Hepatocyte (in vitro differentiated cells): Measurements from ENCODE around the gene TMCC2. TPM values are rescaled to one million over a fixed set of nuclear protein-coding genes. Genes with fewer than 3 reads are reported as not detected.

Source experiments
- DNase-seq: peaks from one replicate; pipeline ENCODE4 v3.0.0-alpha.2; 2016; ENCODE audit warnings: low spot score
- H2AFZ ChIP-seq: fragments of 200-600 bp; sonication (generic); 2 replicates; pipeline ENCODE4 v1.6.0; 2016; ENCODE audit warnings: antibody characterized with exemption, mild to moderate bottlenecking
- H3K27ac ChIP-seq: fragments of 200-600 bp; sonication (generic); 2 replicates; pipeline ENCODE4 v1.5.1; 2016; ENCODE audit warnings: mild to moderate bottlenecking
- H3K27me3 ChIP-seq: fragments of 200-600 bp; sonication (generic); 2 replicates; pipeline ENCODE4 v1.6.1; 2016
- H3K36me3 ChIP-seq: fragments of 200-600 bp; sonication (generic); replicated peaks from 2 replicates; pipeline ENCODE4 v1.5.1; 2016; ENCODE audit warnings: low read depth; ENCODE audit not compliant: insufficient read depth
- H3K4me1 ChIP-seq: fragments of 200-600 bp; sonication (generic); 2 replicates; pipeline ENCODE4 v1.5.1; 2016; ENCODE audit warnings: mild to moderate bottlenecking, moderate library complexity; ENCODE audit not compliant: insufficient read depth
- H3K4me2 ChIP-seq: fragments of 200-600 bp; sonication (generic); 2 replicates; pipeline ENCODE4 v1.6.0; 2016
- H3K4me3 ChIP-seq: fragments of 200-600 bp; sonication (generic); 2 replicates; pipeline ENCODE4 v1.5.1; 2016; ENCODE audit warnings: mild to moderate bottlenecking
- H3K79me2 ChIP-seq: fragments of 200-600 bp; sonication (generic); 2 replicates; pipeline ENCODE4 v1.6.0; 2017; ENCODE audit warnings: mild to moderate bottlenecking
- H3K9me2 ChIP-seq: fragments of 200-600 bp; sonication (generic); replicated peaks from 2 replicates; pipeline ENCODE4 v1.6.0; 2017; ENCODE audit warnings: mild to moderate bottlenecking; ENCODE audit not compliant: insufficient read depth
- H3K9me3 ChIP-seq: fragments of 200-600 bp; sonication (generic); 2 replicates; pipeline ENCODE4 v1.5.1; 2016; ENCODE audit warnings: low read depth, mild to moderate bottlenecking
- H4K20me1 ChIP-seq: fragments of 200-600 bp; sonication (generic); 2 replicates; pipeline ENCODE4 v1.6.0; 2016; ENCODE audit warnings: mild to moderate bottlenecking; ENCODE audit not compliant: insufficient read depth, poor library complexity, severe bottlenecking
- CTCF ChIP-seq: fragments of 200-600 bp; sonication (generic); IDR thresholded peaks from 2 replicates; pipeline ENCODE4 v1.5.1; 2016; ENCODE audit warnings: antibody characterized with exemption, mild to moderate bottlenecking; ENCODE audit not compliant: poor library complexity
- EZH2 ChIP-seq: fragments of 200-600 bp; sonication (generic); IDR thresholded peaks from 2 replicates; pipeline ENCODE4 v1.6.1; 2016; ENCODE audit warnings: antibody characterized with exemption, mild to moderate bottlenecking, borderline replicate concordance
- EZH2phosphoT487 ChIP-seq: fragments of 200-600 bp; sonication (generic); IDR thresholded peaks from one replicate; pipeline ENCODE4 v1.6.1; 2018; ENCODE audit warnings: antibody characterized with exemption, mild to moderate bottlenecking, low read depth, moderate library complexity; ENCODE audit not compliant: unreplicated experiment, severe bottlenecking
- WGBS: methylation state at CpG from one replicate; pipeline ENCODE4 v1.1.6; 2016; ENCODE audit warnings: low lambda C conversion rate; ENCODE audit errors: missing lambda C conversion rate; 5-methylcytosine and 5-hydroxymethylcytosine counted together
- polyA plus RNA-seq: library from polyadenylated mRNA; unstranded; fragments of >200 nt; fragmentation: Nextera tagmentation; extraction: Ambion mirVana; gene quantifications from 2 replicates; pipeline ENCODE4 v1.2.1, GENCODE V29; 2016
- total RNA-seq: library from RNA; depleted of rRNA; stranded (reverse); fragments of >200 nt; gene quantifications from 2 replicates; pipeline ENCODE4 v1.2.3, GENCODE V29; 2014

Gene TMCC2
- total and polyA plus RNA-seq, 2 experiments from 2014 or later, result 2.5 to 2.9 TPM

GRCh38 chr1:205211839-205212536 lies 15.8 kb upstream of the TMCC2 start:
- H3K9me2 ChIP-seq, result no peaks in the 10 kb centered on the region
- H3K4me3 ChIP-seq, result peak overlapping the region; percentile 99
- peaks cover 39% of the 10 kb centered on the region for H3K79me2 ChIP-seq
- H2AFZ ChIP-seq, result peak overlapping the region; percentile 97
- H3K4me1 ChIP-seq, result peaks cover 4% of the 10 kb centered on the region
- H4K20me1 ChIP-seq, result peaks cover 13% of the 10 kb centered on the region
- peak overlapping the region; percentile 74 for H3K4me2 ChIP-seq
- DNase-seq, result no peak
- no peak for TF ChIP-seq EZH2phosphoT487
- no peak for TF ChIP-seq EZH2
- TF ChIP-seq CTCF, result no peak
- H3K27me3 ChIP-seq, result peaks cover 7% of the 10 kb centered on the region
- no peaks in the 10 kb centered on the region for H3K9me3 ChIP-seq
- H3K27ac ChIP-seq, result peak overlapping the region; percentile 99
- no peaks in the 10 kb centered on the region for H3K36me3 ChIP-seq
- WGBS, result 64% methylated on average over 13 of the region's 13 CpGs

DNA sequence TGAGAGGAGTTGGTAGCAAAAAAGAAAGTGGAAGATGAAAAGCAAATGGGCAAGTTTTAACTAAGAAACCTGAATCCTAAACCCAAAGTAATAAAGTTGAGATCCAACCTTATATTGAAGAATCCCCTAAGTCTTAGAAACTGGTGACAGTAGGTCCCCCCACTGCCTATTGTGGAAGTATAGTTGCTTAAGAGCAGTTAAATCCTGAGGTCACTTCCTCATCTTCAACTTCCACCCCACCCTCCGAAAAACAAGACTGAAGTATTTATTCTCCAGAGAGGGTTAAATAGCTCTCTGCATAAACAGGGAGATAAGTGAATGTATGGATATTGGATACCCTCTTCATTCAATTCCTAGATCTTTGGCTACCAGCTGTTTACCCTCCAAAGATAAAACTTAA lies 13.0 kb upstream of the TMCC2 start:
- no peak overlapping the region for H2AFZ ChIP-seq
- H3K79me2 ChIP-seq, result peaks cover 12% of the 10 kb centered on the region

GRCh38 chr1:205216588-205216987 lies 11.2 kb upstream of the TMCC2 start:
- no peak for TF ChIP-seq CTCF
- TF ChIP-seq EZH2phosphoT487, result no peak
- no peak for TF ChIP-seq EZH2
- H3K79me2 ChIP-seq, result no peaks in the 10 kb centered on the region
- H3K27me3 ChIP-seq, result peaks cover 7% of the 10 kb centered on the region
- no peaks in the 10 kb centered on the region for H3K36me3 ChIP-seq
- DNase-seq, result no peak
- 81% methylated on average over 4 of the region's 4 CpGs for WGBS
- H2AFZ ChIP-seq, result no peak overlapping the region
- H4K20me1 ChIP-seq, result no peaks in the 10 kb centered on the region
- H3K9me2 ChIP-seq, result no peaks in the 10 kb centered on the region
- H3K4me1 ChIP-seq, result no peaks in the 10 kb centered on the region
- no peaks in the 10 kb centered on the region for H3K9me3 ChIP-seq
- H3K27ac ChIP-seq, result no peak overlapping the region
- no peak overlapping the region for H3K4me3 ChIP-seq
- no peak overlapping the region for H3K4me2 ChIP-seq

More for the DNA sequence above, 13.0 kb upstream of the TMCC2 start:
- Histone ChIP-seq H4K20me1 (no peaks in the 10 kb centered on the region), H3K4me3 (no peak overlapping the region), H3K9me3 (no peaks in the 10 kb centered on the region), H3K4me1 (no peaks in the 10 kb centered on the region), H3K27me3 (peaks cover 7% of the 10 kb centered on the region), H3K36me3 (no peaks in the 10 kb centered on the region), H3K4me2 (no peak overlapping the region), H3K9me2 (no peaks in the 10 kb centered on the region), H3K27ac (no peak overlapping the region)
- TF ChIP-seq EZH2 (no peak), EZH2phosphoT487 (no peak), CTCF (no peak)
- WGBS, result 62% methylated on average over 1 of the region's 1 CpG
- no peak for DNase-seq
